Rectal smooth muscle tissue (tissue), 1 donor: ENCODE data around the gene MCC.

Experiments
- H3K27ac ChIP-seq: one replicate; pipeline ENCODE4 v1.7.0; 2013; ENCODE audit warnings: low read depth, low read length, inconsistent platforms
- H3K27me3 ChIP-seq: one replicate; pipeline ENCODE4 v1.7.0; 2013; ENCODE audit warnings: low read length; ENCODE audit not compliant: control insufficient read depth, insufficient read depth
- H3K36me3 ChIP-seq: one replicate; pipeline ENCODE4 v1.7.0; 2013; ENCODE audit warnings: low read length; ENCODE audit not compliant: control insufficient read depth, insufficient read depth
- H3K4me1 ChIP-seq: one replicate; pipeline ENCODE4 v1.7.0; 2013; ENCODE audit warnings: low read length; ENCODE audit not compliant: control insufficient read depth, insufficient read depth
- H3K4me3 ChIP-seq: one replicate; pipeline ENCODE4 v1.7.0; 2013; ENCODE audit warnings: low read length
- H3K9ac ChIP-seq: one replicate; pipeline ENCODE4 v1.7.0; 2013; ENCODE audit warnings: low read length

MCC gene

GRCh38 chr5:113390224-113390623 lies 98.0 kb downstream of the MCC start:
- no peak overlapping the region for H3K4me3 ChIP-seq
- H3K4me1 ChIP-seq: no peaks in the 10 kb centered on the region
- H3K36me3 ChIP-seq: no peaks in the 10 kb centered on the region
- H3K27me3 ChIP-seq: no peaks in the 10 kb centered on the region
- H3K9ac ChIP-seq: no peak overlapping the region
- H3K27ac ChIP-seq: no peak overlapping the region

- no peak overlapping the region for H3K9ac ChIP-seq
- no peak overlapping the region for H3K27ac ChIP-seq
- H3K27me3 ChIP-seq: no peaks in the 10 kb centered on the region
Observed at GRCh38 chr5:113389116-113389515, 99.1 kb downstream of the MCC start.

DNA sequence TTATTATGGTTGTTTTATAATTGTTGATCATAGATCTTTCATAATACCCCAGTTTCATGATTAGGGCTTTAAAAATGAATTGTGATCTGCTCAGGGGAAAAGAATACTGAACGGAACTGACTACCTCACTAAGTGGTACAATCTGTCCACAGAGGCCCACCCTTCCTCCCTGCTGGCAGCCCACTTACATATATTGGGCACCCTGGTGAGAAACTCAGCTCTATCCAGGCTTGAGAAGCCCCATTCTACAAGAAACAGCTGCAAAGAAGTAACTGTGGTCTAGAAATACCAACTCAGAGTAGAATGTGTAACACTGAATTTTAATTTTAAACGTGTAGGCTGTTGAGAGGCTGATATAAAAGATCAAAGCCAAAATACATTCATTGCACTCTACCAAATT lies 100.4 kb downstream of the MCC start:
- no peak overlapping the region for H3K27ac ChIP-seq
- no peaks in the 10 kb centered on the region for H3K36me3 ChIP-seq
- H3K9ac ChIP-seq: no peak overlapping the region
- H3K27me3 ChIP-seq: no peaks in the 10 kb centered on the region
- no peak overlapping the region for H3K4me3 ChIP-seq
- no peaks in the 10 kb centered on the region for H3K4me1 ChIP-seq

More at GRCh38 chr5:113389116-113389515, 99.1 kb downstream of the MCC start:
- H3K4me1 ChIP-seq: no peaks in the 10 kb centered on the region
- H3K36me3 ChIP-seq: no peaks in the 10 kb centered on the region
- H3K4me3 ChIP-seq: no peak overlapping the region

GRCh38 chr5:113384782-113385285 lies 103.4 kb downstream of the MCC start:
- Histone ChIP-seq H3K27me3 (no peaks in the 10 kb centered on the region), H3K9ac (no peak overlapping the region), H3K27ac (no peak overlapping the region), H3K4me3 (no peak overlapping the region), H3K4me1 (no peaks in the 10 kb centered on the region), H3K36me3 (no peaks in the 10 kb centered on the region)

DNA sequence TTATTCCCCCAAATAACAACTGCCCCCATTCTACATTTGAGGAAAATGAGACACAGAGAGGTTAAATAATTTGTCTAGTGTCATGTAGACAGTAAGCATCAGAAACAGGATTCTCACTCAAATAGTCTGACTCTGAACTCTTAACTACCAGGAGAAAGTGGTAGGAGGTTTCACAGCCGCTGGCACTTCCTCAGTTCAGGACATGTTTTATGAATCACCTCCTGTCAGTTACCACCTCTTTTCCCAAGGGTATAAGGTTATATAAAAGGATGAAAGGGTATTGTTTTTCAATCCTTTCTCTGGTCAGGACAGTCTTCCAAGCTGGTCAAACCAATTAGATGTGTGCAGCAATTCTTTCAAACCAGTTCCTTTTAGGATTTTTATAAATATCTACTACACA lies 105.5 kb downstream of the MCC start:
- Histone ChIP-seq H3K27me3 (no peaks in the 10 kb centered on the region), H3K4me3 (no peak overlapping the region), H3K9ac (no peak overlapping the region), H3K4me1 (no peaks in the 10 kb centered on the region), H3K36me3 (no peaks in the 10 kb centered on the region), H3K27ac (no peak overlapping the region)

DNA sequence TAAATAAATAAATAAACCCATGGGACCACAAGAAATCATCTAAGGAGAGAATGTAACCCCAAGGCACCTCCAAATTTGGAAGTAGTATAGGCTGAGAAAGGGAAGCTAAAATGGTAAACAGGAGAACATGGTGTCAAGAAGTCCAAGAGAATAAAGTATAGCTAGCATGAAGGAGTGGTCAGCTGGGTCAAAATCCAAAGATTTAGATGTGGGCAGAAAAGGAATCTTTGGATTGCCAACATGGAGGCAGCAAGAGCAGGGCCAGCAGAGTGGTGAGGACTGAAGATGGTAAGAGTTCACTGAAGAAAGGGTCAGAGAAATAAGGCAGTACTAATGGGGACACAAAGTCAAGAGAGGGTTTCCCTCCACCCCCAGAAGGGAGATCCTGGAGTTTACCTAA lies 106.5 kb downstream of the MCC start:
- H3K27ac ChIP-seq: no peak overlapping the region
- H3K27me3 ChIP-seq: no peaks in the 10 kb centered on the region
- H3K9ac ChIP-seq: no peak overlapping the region
- H3K36me3 ChIP-seq: no peaks in the 10 kb centered on the region
- H3K4me1 ChIP-seq: no peaks in the 10 kb centered on the region
- no peak overlapping the region for H3K4me3 ChIP-seq

- Histone ChIP-seq H3K9ac (no peak overlapping the region), H3K4me3 (no peak overlapping the region), H3K4me1 (no peaks in the 10 kb centered on the region), H3K36me3 (no peaks in the 10 kb centered on the region), H3K27me3 (no peaks in the 10 kb centered on the region), H3K27ac (no peak overlapping the region)
Observed at GRCh38 chr5:113380807-113381326, 107.4 kb downstream of the MCC start.

DNA sequence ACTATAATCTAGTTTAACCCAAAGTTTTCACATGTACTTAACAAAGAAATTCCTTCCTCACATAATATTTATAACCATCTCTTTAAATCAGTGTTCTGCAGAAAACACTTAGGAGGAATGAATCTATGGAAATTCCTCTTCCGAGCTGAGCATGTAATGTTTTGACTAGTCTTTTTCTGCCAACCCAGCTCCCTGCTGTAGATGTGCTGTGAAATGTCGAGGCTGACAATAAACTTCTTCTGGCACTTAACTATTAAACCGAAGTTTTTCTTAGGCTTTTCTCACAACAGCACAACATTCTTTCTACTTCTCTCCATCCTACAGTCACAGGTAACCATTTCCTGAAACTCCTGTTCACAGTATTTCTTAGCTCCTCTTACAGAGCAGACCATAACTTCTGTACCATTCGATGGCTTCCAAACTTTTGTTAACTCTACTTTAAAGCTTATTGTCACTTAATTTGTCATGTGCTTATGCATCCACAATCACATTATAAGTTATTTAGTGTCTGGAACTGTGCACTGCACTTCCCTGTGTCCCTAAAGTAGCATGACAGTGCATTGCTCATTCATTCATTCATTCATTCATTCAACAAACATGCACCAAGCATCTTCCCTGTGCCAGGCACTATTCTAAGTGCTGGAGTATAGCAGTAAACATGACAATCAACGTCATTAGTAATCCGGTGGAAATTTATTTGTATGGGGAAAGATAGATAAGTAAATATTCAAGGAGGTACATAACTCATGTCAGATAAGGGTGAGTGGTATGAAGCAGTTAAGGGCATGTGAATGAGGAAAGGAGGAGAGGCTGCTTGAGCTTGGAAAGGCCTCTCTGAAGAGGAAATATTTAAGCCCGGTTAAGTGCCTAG lies 108.1 kb downstream of the MCC start:
- Histone ChIP-seq H3K4me3 (no peak overlapping the region), H3K27me3 (no peaks in the 10 kb centered on the region), H3K27ac (no peak overlapping the region), H3K9ac (no peak overlapping the region), H3K4me1 (no peaks in the 10 kb centered on the region), H3K36me3 (no peaks in the 10 kb centered on the region)

DNA sequence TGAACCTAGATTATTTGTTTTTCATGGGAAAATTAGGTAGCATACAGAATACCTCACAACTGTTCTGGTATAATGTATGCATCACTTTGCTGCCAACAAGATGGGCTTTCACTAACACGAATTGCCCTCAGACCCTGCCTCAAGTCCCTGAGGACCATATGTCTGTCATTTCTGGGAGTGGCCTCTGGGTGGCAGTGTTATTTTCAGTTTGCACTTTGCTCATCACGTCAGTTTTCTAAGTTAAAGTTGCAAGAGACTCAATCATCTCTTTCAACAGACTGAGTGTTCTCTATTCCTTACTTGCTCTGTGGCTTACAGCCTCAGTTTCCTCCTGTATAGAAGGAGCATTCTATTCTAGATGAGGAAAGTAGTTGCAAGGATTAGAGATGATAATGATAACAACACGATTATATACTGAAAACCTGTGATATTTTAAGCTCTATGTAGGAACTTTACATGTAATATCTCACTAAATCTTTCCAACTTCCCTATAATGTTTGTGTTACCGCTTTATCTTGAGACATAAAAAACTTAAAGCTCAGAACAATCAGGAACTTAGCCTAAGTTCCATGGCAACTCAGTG lies 109.2 kb downstream of the MCC start:
- Histone ChIP-seq H3K36me3 (no peaks in the 10 kb centered on the region), H3K4me3 (no peak overlapping the region)

GRCh38 chr5:113378514-113378913 lies 109.7 kb downstream of the MCC start:
- Histone ChIP-seq H3K4me3 (no peak overlapping the region), H3K27ac (no peak overlapping the region)

More for the DNA sequence above, 109.2 kb downstream of the MCC start:
- no peaks in the 10 kb centered on the region for H3K27me3 ChIP-seq
- no peak overlapping the region for H3K9ac ChIP-seq
- H3K27ac ChIP-seq: no peak overlapping the region
- H3K4me1 ChIP-seq: no peaks in the 10 kb centered on the region

DNA sequence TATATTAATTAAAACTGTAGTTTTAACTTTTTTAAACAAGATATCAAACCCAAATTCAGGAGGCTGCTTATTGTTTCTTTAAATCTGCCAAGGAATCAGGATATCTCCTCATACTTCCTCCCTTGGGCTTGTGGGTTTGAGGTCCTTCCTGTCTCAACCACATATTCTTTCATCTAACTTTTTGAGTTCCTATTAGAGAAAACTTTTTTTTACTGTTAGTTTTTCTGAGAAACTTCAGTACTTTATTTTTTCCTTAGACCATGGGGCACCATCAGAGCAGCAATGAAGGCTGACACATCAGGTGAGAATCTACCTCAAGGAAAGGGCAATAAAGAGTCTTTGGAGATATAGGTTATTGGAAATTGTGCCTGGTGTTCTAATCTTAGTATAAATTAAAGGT lies 110.2 kb downstream of the MCC start:
- Histone ChIP-seq H3K4me3 (no peak overlapping the region), H3K36me3 (no peaks in the 10 kb centered on the region), H3K4me1 (no peaks in the 10 kb centered on the region), H3K27me3 (no peaks in the 10 kb centered on the region), H3K9ac (no peak overlapping the region), H3K27ac (no peak overlapping the region)

More at GRCh38 chr5:113378514-113378913, 109.7 kb downstream of the MCC start:
- H3K36me3 ChIP-seq: no peaks in the 10 kb centered on the region
- H3K27me3 ChIP-seq: no peaks in the 10 kb centered on the region
- no peaks in the 10 kb centered on the region for H3K4me1 ChIP-seq
- no peak overlapping the region for H3K9ac ChIP-seq

- H3K27me3 ChIP-seq: no peaks in the 10 kb centered on the region
- peaks cover 3% of the 10 kb centered on the region for H3K4me1 ChIP-seq
- H3K9ac ChIP-seq: no peak overlapping the region
- no peak overlapping the region for H3K4me3 ChIP-seq
- H3K36me3 ChIP-seq: no peaks in the 10 kb centered on the region
- no peak overlapping the region for H3K27ac ChIP-seq
Observed at GRCh38 chr5:113376640-113377039, 111.6 kb downstream of the MCC start.
